ENCODE measurements around the gene DNAJB6. TPM values are rescaled to one million over a fixed set of nuclear protein-coding genes. Genes with fewer than 3 reads are reported as not detected.
A peak's percentile ranks its signal among the peaks of the same experiment; 100 is the strongest.

DNAJB6 gene
- total RNA-seq, 3 donors from 2014 or later (not counting 1 experiment from before 2014, with no cell fraction given), result 309 to 343 (median 340) TPM

DNA sequence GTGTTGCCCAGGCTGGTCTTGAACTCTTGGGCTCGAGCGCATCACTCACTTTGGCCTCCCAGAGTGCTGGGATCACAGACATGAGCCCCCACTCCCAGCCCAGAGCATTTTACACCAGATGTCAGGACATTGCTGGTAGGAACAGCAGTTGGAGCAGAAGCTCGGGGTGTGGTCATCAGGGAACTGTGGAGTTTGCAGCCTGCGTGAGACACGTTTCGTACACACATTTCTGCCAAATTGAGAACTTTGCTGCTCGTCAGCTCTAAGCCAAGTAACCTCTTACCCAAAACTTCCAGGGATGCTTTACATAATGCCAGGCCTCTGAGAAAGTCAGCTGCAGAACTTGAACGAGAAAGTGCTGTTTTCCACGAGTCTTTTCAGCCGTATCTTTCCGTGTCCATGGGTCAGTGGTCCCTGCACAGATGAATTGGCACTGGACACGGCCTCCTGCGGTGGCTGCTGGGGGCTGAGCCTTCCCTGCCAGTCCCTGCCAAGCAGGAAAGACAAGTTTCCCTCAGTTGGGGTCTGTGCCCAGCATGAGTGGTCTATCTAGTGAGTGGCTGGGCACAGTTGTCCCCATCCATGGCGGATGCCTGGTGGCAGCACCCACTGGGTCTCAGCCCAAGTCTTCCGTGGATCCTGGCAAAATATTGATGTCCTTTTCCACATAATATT lies 54.4 kb downstream of the DNAJB6 start:
- DNase-seq, result no peak
- TF ChIP-seq, protein P1, sequence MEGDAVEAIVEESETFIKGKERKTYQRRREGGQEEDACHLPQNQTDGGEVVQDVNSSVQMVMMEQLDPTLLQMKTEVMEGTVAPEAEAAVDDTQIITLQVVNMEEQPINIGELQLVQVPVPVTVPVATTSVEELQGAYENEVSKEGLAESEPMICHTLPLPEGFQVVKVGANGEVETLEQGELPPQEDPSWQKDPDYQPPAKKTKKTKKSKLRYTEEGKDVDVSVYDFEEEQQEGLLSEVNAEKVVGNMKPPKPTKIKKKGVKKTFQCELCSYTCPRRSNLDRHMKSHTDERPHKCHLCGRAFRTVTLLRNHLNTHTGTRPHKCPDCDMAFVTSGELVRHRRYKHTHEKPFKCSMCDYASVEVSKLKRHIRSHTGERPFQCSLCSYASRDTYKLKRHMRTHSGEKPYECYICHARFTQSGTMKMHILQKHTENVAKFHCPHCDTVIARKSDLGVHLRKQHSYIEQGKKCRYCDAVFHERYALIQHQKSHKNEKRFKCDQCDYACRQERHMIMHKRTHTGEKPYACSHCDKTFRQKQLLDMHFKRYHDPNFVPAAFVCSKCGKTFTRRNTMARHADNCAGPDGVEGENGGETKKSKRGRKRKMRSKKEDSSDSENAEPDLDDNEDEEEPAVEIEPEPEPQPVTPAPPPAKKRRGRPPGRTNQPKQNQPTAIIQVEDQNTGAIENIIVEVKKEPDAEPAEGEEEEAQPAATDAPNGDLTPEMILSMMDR (IDR thresholded peaks at IDR 0.05), result no peak
- H3K27ac Mint-ChIP-seq, result peak overlapping the region; percentile 62 to 90
- intact Hi-C loops (cut with micrococcal nuclease), result no loop called here
- H3K36me3 Mint-ChIP-seq, result no peaks in the 10 kb centered on the region
- Histone ChIP-seq H3K4me1 (ENCODE audit: control insufficient read depth, insufficient read depth, low read length) (peaks cover 44% of the 10 kb centered on the region), H3K27ac (ENCODE audit: low read length) (no peak overlapping the region), H3K4me3 (ENCODE audit: low read length) (no peak overlapping the region), H3K9me3 (ENCODE audit: control insufficient read depth, insufficient read depth, low read length) (no peaks in the 10 kb centered on the region), H3K36me3 (ENCODE audit: control insufficient read depth, insufficient read depth, low read length) (peaks cover 2% of the 10 kb centered on the region), H3K27me3 (ENCODE audit: control insufficient read depth, insufficient read depth, low read length) (no peaks in the 10 kb centered on the region)
- H3K9me3 Mint-ChIP-seq, result no peaks in the 10 kb centered on the region
- no peaks in the 10 kb centered on the region for H3K27me3 Mint-ChIP-seq (ENCODE audit: low read depth in 2 of 2)
- WGBS (ENCODE audit: insufficient coverage), result 92% methylated on average over 15 of the region's 15 CpGs
- no peak for ATAC-seq
- peaks cover 46 to 49% of the 10 kb centered on the region in 2 donors for H3K4me1 Mint-ChIP-seq
- H3K4me3 Mint-ChIP-seq, result peak overlapping the region; percentile 94

DNA sequence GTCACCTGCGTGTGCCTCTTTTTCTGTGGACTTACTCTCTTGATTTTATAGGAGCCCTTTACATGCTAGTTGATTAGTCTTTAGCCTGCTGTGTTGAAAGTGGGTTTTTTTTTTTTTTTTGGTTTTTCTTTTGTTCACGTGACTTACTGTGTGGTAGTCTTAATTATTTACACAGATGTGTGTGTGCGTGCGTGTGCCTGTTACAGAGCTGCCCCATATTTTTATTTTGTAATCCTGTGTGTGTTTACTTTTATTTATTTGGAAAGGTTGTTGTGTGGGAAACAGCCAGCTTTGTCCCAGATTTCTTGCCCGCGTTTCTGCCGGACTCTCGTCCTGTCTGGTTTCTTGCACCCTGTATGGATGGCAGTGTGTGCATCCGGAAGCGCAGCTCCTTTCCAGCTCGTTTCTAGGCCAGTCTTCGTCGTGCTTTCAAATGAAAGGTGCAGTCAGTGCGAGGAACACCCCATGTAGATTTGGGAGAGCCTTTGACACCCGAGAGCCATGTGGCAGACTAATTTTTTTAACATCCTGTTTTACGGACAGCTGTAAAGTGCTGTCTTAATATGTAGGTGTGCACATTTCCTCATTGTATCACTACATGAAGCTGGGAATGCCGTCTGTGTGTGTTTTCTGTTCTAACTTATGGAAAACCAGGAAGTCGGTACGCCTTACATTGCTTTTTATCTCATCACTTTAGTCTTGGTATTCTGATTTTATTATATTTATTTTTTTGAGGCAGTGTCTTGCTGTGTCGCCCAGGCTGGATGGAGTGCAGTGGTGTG lies 55.6 kb downstream of the DNAJB6 start:
- peaks cover 36% of the 10 kb centered on the region for H3K4me1 ChIP-seq (ENCODE audit: control insufficient read depth, insufficient read depth, low read length)
- Mint-ChIP-seq H3K4me1 (peaks cover 42 to 44% of the 10 kb centered on the region in 2 donors), H3K36me3 (no peaks in the 10 kb centered on the region), H3K4me3 (peak overlapping the region; percentile 75), H3K27me3 (ENCODE audit: low read depth in 2 of 2) (no peaks in the 10 kb centered on the region), H3K27ac (peak overlapping the region; percentile 62 to 90), H3K9me3 (no peaks in the 10 kb centered on the region)
- H3K4me3 ChIP-seq (ENCODE audit: low read length), result no peak overlapping the region
- peak in 1 of 3 donors; percentile 25 for ATAC-seq
- WGBS (ENCODE audit: insufficient coverage), result 84% methylated on average over 14 of the region's 20 CpGs
- DNase-seq, result no peak
- H3K27ac ChIP-seq (ENCODE audit: low read length), result no peak overlapping the region
- no peaks in the 10 kb centered on the region for H3K27me3 ChIP-seq (ENCODE audit: control insufficient read depth, insufficient read depth, low read length)
- H3K36me3 ChIP-seq (ENCODE audit: control insufficient read depth, insufficient read depth, low read length), result peaks cover 7% of the 10 kb centered on the region
- intact Hi-C loops (cut with micrococcal nuclease), result no loop called here
- no peaks in the 10 kb centered on the region for H3K9me3 ChIP-seq (ENCODE audit: control insufficient read depth, insufficient read depth, low read length)
- TF ChIP-seq, protein P1 (IDR thresholded peaks at IDR 0.05), result no peak

DNA sequence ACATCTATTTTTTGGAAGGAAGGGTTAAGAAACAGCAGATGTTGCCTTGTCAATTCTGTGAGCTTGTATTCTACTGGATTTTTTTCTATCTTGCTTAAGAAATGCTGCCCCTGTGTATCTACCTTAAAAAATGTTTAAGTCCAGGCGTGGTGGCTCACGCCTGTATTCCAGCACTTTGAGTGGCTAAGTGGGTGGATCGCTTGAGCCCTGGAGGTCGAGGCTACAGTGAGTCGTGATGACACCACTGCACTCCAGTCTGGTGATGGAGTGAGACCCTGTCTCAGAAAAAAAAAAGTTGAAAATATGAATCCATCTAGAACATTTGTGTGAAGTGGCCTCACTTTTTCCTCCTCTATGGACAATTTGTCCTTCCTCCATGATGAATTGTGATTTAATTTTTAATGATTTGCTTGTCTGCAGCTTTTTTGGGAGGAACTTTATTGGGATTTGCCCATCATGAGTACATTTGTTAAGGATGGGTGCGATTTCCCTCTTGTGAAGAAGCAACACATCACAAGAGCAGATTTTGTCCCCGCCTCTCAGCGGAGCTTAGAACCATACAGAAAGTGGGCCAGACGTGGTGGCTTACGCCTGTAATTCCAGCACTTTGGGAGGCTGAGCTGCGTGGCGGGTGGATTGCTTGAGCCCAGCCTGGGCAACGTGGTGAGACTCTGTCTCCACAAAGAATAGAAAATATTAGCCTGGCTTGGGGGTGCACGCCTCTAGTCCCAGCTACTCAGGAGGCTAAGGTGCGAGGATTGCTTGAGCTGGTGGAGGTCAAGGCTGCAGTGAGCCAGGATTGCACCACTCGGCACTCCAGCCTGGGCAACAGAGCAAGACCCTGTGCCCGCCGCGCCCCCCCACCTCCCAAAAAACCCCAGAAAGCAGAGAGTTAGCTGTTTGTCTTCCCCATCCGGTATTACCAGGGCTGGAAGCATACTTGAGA lies 57.7 kb downstream of the DNAJB6 start:
- Histone ChIP-seq H3K27me3 (ENCODE audit: control insufficient read depth, insufficient read depth, low read length) (no peaks in the 10 kb centered on the region), H3K9me3 (ENCODE audit: control insufficient read depth, insufficient read depth, low read length) (no peaks in the 10 kb centered on the region), H3K27ac (ENCODE audit: low read length) (no peak overlapping the region), H3K4me1 (ENCODE audit: control insufficient read depth, insufficient read depth, low read length) (peaks cover 42% of the 10 kb centered on the region), H3K4me3 (ENCODE audit: low read length) (no peak overlapping the region), H3K36me3 (ENCODE audit: control insufficient read depth, insufficient read depth, low read length) (peaks cover 5% of the 10 kb centered on the region)
- Mint-ChIP-seq H3K4me3 (no peak overlapping the region), H3K9me3 (no peaks in the 10 kb centered on the region), H3K27ac (peak overlapping the region in 1 of 2 donors; percentile 18), H3K27me3 (ENCODE audit: low read depth in 2 of 2) (no peaks in the 10 kb centered on the region), H3K4me1 (peaks cover 52 to 55% of the 10 kb centered on the region in 2 donors), H3K36me3 (no peaks in the 10 kb centered on the region)
- DNase-seq (no peak), ATAC-seq (no peak)
- TF ChIP-seq, protein P1 (IDR thresholded peaks at IDR 0.05), result no peak
- intact Hi-C loops (cut with micrococcal nuclease), result no loop called here
- WGBS (ENCODE audit: insufficient coverage), result 94% methylated on average over 20 of the region's 20 CpGs
